ENCODE data around the gene STXBP1. TPM values are rescaled to one million over a fixed set of nuclear protein-coding genes. Genes with fewer than 3 reads are reported as not detected.

STXBP1 gene
- total and polyA plus RNA-seq, 2 donors (not counting 3 experiments of a cell fraction or from before 2014, with no cell fraction given), result 18.8 to 51.3 TPM

- Histone ChIP-seq H4K20me1 (replicated peaks; ENCODE audit: control insufficient read depth, extremely low read depth, insufficient read depth, low read length) (no peaks in the 10 kb centered on the region), H3K4me1 (ENCODE audit: control insufficient read depth, extremely low read depth, insufficient read depth, low read length) (peaks cover 5% of the 10 kb centered on the region), H2AFZ (ENCODE audit: low read depth, low read length) (no peak overlapping the region), H3K4me2 (ENCODE audit: insufficient read depth, low read length) (no peak overlapping the region), H3K36me3 (ENCODE audit: control insufficient read depth in 2 of 2, extremely low read depth in 1 of 2, insufficient read depth in 2 of 2, low read length in 2 of 2) (no peaks in the 10 kb centered on the region), H3K27ac (ENCODE audit: insufficient read depth, low read depth, low read length) (no peak overlapping the region), H3K79me2 (ENCODE audit: control insufficient read depth, insufficient read depth, low read length) (peaks cover 5% of the 10 kb centered on the region), H3K9me1 (replicated peaks; ENCODE audit: control insufficient read depth, extremely low read depth, insufficient read depth, low read length) (no peaks in the 10 kb centered on the region), H3K9me3 (replicated peaks; ENCODE audit: control insufficient read depth, insufficient read depth, low read length) (no peaks in the 10 kb centered on the region), H3K27me3 (ENCODE audit: control insufficient read depth in 2 of 2, insufficient read depth in 2 of 2, low read length in 2 of 2) (no peaks in the 10 kb centered on the region), H3K4me3 (replicated peaks in 1 of 3; ENCODE audit: insufficient read depth in 1 of 3, low read depth in 1 of 3, low read length in 3 of 3) (no peak overlapping the region), H3K9ac (replicated peaks; ENCODE audit: extremely low read depth, insufficient read depth, low read length) (no peak overlapping the region)
- intact Hi-C loops (cut with micrococcal nuclease), result no loop called here
- ChIA-PET CTCF (interaction anchor here (3.3 kb wide), 1 partner anchor 23 kb away, joined by 9 read pairs; the partner anchor contains the start of gene TOR2A), POLR2A (interaction anchor here (0.5 kb wide), 1 partner anchor 184 kb away, joined by 4 read pairs; no protein-coding TSS in a partner anchor)
- DNase-seq (ENCODE audit: low read depth, low spot score) (no peak), FAIRE-seq (no peak)
- TF ChIP-seq CTCF (IDR thresholded peaks at IDR 0.05; ENCODE audit: extremely low read depth in 1 of 2, insufficient read depth in 1 of 2, low read depth in 1 of 2, low read length in 2 of 2), result no peak
- dilution Hi-C loops (cut with MboI; ENCODE audit: extremely low pct_ligation_motif_present, low sequenced_read_pairs), result no loop called here
- BruUV-seq (replicated peaks), result no TSS peak
Observed at GRCh38 chr9:127711831-127712274, 99.8 kb downstream of the STXBP1 start.

GRCh38 chr9:127712371-127712770, 100.3 kb downstream of the STXBP1 start:
- Histone ChIP-seq H3K4me1 (ENCODE audit: control insufficient read depth, extremely low read depth, insufficient read depth, low read length) (peaks cover 5% of the 10 kb centered on the region), H3K4me2 (ENCODE audit: insufficient read depth, low read length) (no peak overlapping the region), H3K79me2 (ENCODE audit: control insufficient read depth, insufficient read depth, low read length) (peaks cover 5% of the 10 kb centered on the region), H3K9me1 (replicated peaks; ENCODE audit: control insufficient read depth, extremely low read depth, insufficient read depth, low read length) (no peaks in the 10 kb centered on the region), H3K36me3 (ENCODE audit: control insufficient read depth in 2 of 2, extremely low read depth in 1 of 2, insufficient read depth in 2 of 2, low read length in 2 of 2) (no peaks in the 10 kb centered on the region), H3K27ac (ENCODE audit: insufficient read depth, low read depth, low read length) (no peak overlapping the region), H3K4me3 (replicated peaks in 1 of 3; ENCODE audit: insufficient read depth in 1 of 3, low read depth in 1 of 3, low read length in 3 of 3) (no peak overlapping the region), H4K20me1 (replicated peaks; ENCODE audit: control insufficient read depth, extremely low read depth, insufficient read depth, low read length) (no peaks in the 10 kb centered on the region), H3K9me3 (replicated peaks; ENCODE audit: control insufficient read depth, insufficient read depth, low read length) (no peaks in the 10 kb centered on the region), H3K27me3 (ENCODE audit: control insufficient read depth in 2 of 2, insufficient read depth in 2 of 2, low read length in 2 of 2) (no peaks in the 10 kb centered on the region), H2AFZ (ENCODE audit: low read depth, low read length) (no peak overlapping the region), H3K9ac (replicated peaks; ENCODE audit: extremely low read depth, insufficient read depth, low read length) (no peak overlapping the region)
- dilution Hi-C loops (cut with MboI; ENCODE audit: extremely low pct_ligation_motif_present, low sequenced_read_pairs) (no loop called here), intact Hi-C loops (cut with micrococcal nuclease) (no loop called here)
- BruUV-seq (replicated peaks), result no TSS peak
- ChIA-PET CTCF (interaction anchor here (3.3 kb wide), 1 partner anchor 22 kb away, joined by 9 read pairs; the partner anchor contains the start of gene TOR2A), POLR2A (no interaction called here)
- no peak for TF ChIP-seq FOS (IDR thresholded peaks at IDR 0.05; ENCODE audit: borderline replicate concordance, insufficient read depth, low read length)
- TF ChIP-seq POLR2AphosphoS5 (IDR thresholded peaks at IDR 0.05; ENCODE audit: insufficient read depth, low read depth, low read length), result no peak
- no peak for TF ChIP-seq EZH2 (IDR thresholded peaks at IDR 0.05; ENCODE audit: borderline replicate concordance, low read depth, low read length, severe bottlenecking)
- TF ChIP-seq GATA2 (IDR thresholded peaks at IDR 0.05; ENCODE audit: insufficient read depth, insufficient read length, low read depth, low read length), result no peak
- TF ChIP-seq MAX (IDR thresholded peaks at IDR 0.05; ENCODE audit: insufficient read depth, insufficient read length), result no peak
- no peak for DNase-seq (ENCODE audit: low read depth, low spot score)
- FAIRE-seq, result no peak

Data from endothelial cell of umbilical vein (primary cell).